GM21619 (cell line): ENCODE measurements around the gene WWP2.
"Not testable (repeated sequence)": the region's sequence is repeated elsewhere in the genome, so short reads cannot be mapped to it uniquely, and the experiment has no call there.

Experiments
- ATAC-seq: cut with Tn5 transposase; IDR thresholded peaks from one replicate; pipeline ENCODE4 v1.9.1; 2021; ENCODE audit not compliant: unreplicated experiment

Gene WWP2

GRCh38 chr16:69972935-69973334 is 210.8 kb downstream of the WWP2 start:
- ATAC-seq, result not testable (repeated sequence)

- ATAC-seq, result not testable (repeated sequence)
Observed at GRCh38 chr16:69985196-69985595, 223.1 kb downstream of the WWP2 start.
